ENCODE results near the gene ZNF391. TPM values are rescaled to one million over a fixed set of nuclear protein-coding genes. Genes with fewer than 3 reads are reported as not detected.

Gene ZNF391
- total and polyA plus RNA-seq, 7 donors = 0.14 to 0.81 (median 0.32) TPM

DNA sequence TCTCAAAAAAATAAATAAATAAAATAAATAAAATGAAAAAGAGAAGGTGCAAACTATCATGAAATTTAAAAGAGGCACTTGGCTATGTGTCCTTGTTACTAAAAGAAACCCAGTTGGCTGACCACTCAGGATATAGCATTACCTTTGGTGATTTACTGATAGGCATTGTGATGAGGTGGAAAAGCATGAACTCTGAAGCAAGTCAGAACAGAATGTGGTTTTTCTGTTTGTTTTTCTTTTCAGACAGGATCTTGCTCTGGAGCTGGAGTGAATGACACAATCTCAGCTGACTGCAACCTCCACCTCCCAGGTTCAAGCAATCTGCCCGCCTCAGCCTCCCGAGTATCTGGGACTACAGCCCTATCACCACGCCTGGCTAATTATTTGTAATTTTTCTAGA is 52.4 kb downstream of the ZNF391 start:
- DNase-seq = no peak
- Histone ChIP-seq H3K27me3 (ENCODE audit: insufficient read depth in 3 of 3, low read length in 2 of 3) (no peaks in the 10 kb centered on the region), H3K27ac (no peak overlapping the region), H3K4me1 (no peaks in the 10 kb centered on the region), H3K4me3 (no peak overlapping the region), H3K9me3 (peaks cover 29% of the 10 kb centered on the region), H3K36me3 (ENCODE audit: insufficient read depth in 1 of 2, low read depth in 1 of 2) (no peaks in the 10 kb centered on the region)
- TF ChIP-seq CTCF (IDR thresholded peaks at IDR 0.05) = no peak
- 90 to 97% (median 96%) methylated on average over 3 of the region's 3 CpGs for WGBS, 3 donors
- ATAC-seq = no peak
- intact Hi-C loops (cut with DNase I) = no loop called here

DNA sequence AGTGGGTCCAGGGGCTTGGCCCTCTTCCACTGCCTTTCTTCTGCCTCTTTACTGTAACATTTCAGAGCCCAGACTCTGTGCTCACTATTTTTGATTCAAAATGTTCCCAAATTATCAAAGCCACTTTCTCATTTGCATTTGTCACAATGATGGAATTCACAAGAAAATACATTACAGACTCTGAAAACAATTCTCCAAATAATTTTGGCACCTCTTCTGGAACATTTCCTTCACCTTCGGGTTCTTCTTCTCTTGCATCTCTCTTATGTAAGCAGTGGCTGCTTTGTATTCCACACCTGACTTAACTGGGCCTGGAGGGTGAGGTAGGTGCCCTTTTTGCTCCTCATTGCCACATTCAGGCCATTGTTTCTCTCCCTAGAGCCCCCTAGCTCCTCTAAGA is 54.4 kb downstream of the ZNF391 start:
- intact Hi-C loops (cut with DNase I) = no loop called here

DNA sequence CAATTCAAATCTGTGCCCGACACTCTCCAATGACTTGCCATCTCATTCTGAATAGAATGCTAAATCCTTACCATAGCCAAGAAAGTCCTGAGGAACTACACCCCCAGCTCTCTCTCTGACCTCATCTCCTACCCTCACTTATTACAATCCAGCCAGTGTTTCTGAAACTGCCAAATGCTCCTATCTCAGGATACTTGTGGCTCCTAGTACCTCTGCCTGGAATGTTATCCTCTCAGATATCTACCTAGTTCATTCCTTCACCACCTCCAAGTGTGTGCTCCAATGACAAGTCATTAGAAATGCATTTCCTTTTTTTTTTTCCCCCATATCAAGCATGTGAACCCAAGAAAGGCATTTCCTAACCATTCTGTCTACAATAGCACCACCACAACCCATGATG is 59.9 kb downstream of the ZNF391 start:
- H3K9me3 ChIP-seq = peaks cover 83% of the 10 kb centered on the region
- ATAC-seq (no peak), DNase-seq (no peak)
- no peak overlapping the region for H3K4me3 ChIP-seq
- TF ChIP-seq CTCF (IDR thresholded peaks at IDR 0.05) = no peak
- H3K36me3 ChIP-seq (ENCODE audit: insufficient read depth in 1 of 2, low read depth in 1 of 2) = peaks cover 23 to 34% of the 10 kb centered on the region in 2 donors
- WGBS, 3 donors = 96 to 100% (median 100%) methylated on average over 1 of the region's 1 CpG
- H3K27me3 ChIP-seq (ENCODE audit: insufficient read depth in 3 of 3, low read length in 2 of 3) = no peaks in the 10 kb centered on the region
- H3K27ac ChIP-seq = no peak overlapping the region
- H3K4me1 ChIP-seq = no peaks in the 10 kb centered on the region
- intact Hi-C loops (cut with DNase I) = no loop called here

More for the DNA sequence above, 54.4 kb downstream of the ZNF391 start:
- H3K9me3 ChIP-seq = peaks cover 46% of the 10 kb centered on the region
- H3K36me3 ChIP-seq (ENCODE audit: insufficient read depth in 1 of 2, low read depth in 1 of 2) = peaks cover 0 to 3% of the 10 kb centered on the region in 2 donors
- no peak for TF ChIP-seq CTCF (IDR thresholded peaks at IDR 0.05)
- no peak for DNase-seq
- H3K4me1 ChIP-seq = no peaks in the 10 kb centered on the region
- H3K27me3 ChIP-seq (ENCODE audit: insufficient read depth in 3 of 3, low read length in 2 of 3) = no peaks in the 10 kb centered on the region
- WGBS, 3 donors = 84 to 93% (median 84%) methylated on average over 1 of the region's 1 CpG
- H3K27ac ChIP-seq = no peak overlapping the region
- H3K4me3 ChIP-seq = no peak overlapping the region
- no peak for ATAC-seq

GRCh38 chr6:27451660-27452390 is 63.3 kb downstream of the ZNF391 start:
- WGBS, 3 donors = 97 to 99% (median 97%) methylated on average over 9 of the region's 9 CpGs
- H3K9me3 ChIP-seq = peaks cover 90% of the 10 kb centered on the region
- H3K4me1 ChIP-seq = no peaks in the 10 kb centered on the region
- TF ChIP-seq CTCF (IDR thresholded peaks at IDR 0.05) = no peak
- H3K4me3 ChIP-seq = no peak overlapping the region
- H3K27ac ChIP-seq = no peak overlapping the region
- peaks cover 42 to 68% of the 10 kb centered on the region in 2 donors for H3K36me3 ChIP-seq (ENCODE audit: insufficient read depth in 1 of 2, low read depth in 1 of 2)
- intact Hi-C loops (cut with DNase I) = no loop called here
- no peak for DNase-seq
- no peak for ATAC-seq
- no peaks in the 10 kb centered on the region for H3K27me3 ChIP-seq (ENCODE audit: insufficient read depth in 3 of 3, low read length in 2 of 3)

GRCh38 chr6:27452496-27452897 is 63.9 kb downstream of the ZNF391 start:
- WGBS, 3 donors = 99 to 100% (median 99%) methylated on average over 3 of the region's 3 CpGs
- no peak for ATAC-seq

More at GRCh38 chr6:27452496-27452897, 63.9 kb downstream of the ZNF391 start:
- Histone ChIP-seq H3K27ac (no peak overlapping the region), H3K4me1 (no peaks in the 10 kb centered on the region), H3K4me3 (no peak overlapping the region), H3K9me3 (peaks cover 90% of the 10 kb centered on the region), H3K27me3 (ENCODE audit: insufficient read depth in 3 of 3, low read length in 2 of 3) (no peaks in the 10 kb centered on the region), H3K36me3 (ENCODE audit: insufficient read depth in 1 of 2, low read depth in 1 of 2) (peaks cover 42 to 73% of the 10 kb centered on the region in 2 donors)
- no peak for TF ChIP-seq CTCF (IDR thresholded peaks at IDR 0.05)
- intact Hi-C loops (cut with DNase I) = no loop called here
- DNase-seq = no peak
